ENCODE data around the gene CRYBG1. TPM values are rescaled to one million over a fixed set of nuclear protein-coding genes. Genes with fewer than 3 reads are reported as not detected.

Gene CRYBG1
- total and polyA plus RNA-seq, 2 of the 4 experiments (the other 2 are of a cell fraction): 0.38 to 1.1 TPM

GRCh38 chr6:106425382-106425781, 64.9 kb downstream of the CRYBG1 start:
- no peaks in the 10 kb centered on the region for H3K79me1 ChIP-seq (ENCODE audit: low read depth in 1 of 2, low read length in 2 of 2)
- no peak overlapping the region for H2AK9ac ChIP-seq (replicated peaks; ENCODE audit: low read depth, low read length, poor library complexity)
- H3K4me3 ChIP-seq (ENCODE audit: insufficient read depth, low read depth, low read length): no peak overlapping the region
- H2AFZ ChIP-seq (replicated peaks; ENCODE audit: low read length, poor library complexity): no peak overlapping the region
- BruUV-seq (replicated peaks): no TSS peak
- no peaks in the 10 kb centered on the region for H4K20me1 ChIP-seq (ENCODE audit: insufficient read depth, low read length)
- no peak overlapping the region for H4K8ac ChIP-seq (ENCODE audit: low read depth in 2 of 2, low read length in 2 of 2)
- intact Hi-C loops (cut with micrococcal nuclease) (no loop called here), in situ Hi-C loops (cut with MboI; ENCODE audit: low sequenced_read_pairs) (no loop called here), dilution Hi-C loops (cut with HindIII; ENCODE audit: low sequenced_read_pairs, unreplicated experiment) (loop anchor here (25.0 kb wide), 1 partner anchor 137 kb away; no protein-coding TSS in a partner anchor)
- no peak overlapping the region for H2BK5ac ChIP-seq (ENCODE audit: low read depth, low read length, poor library complexity, severe bottlenecking)
- H3K27me3 ChIP-seq (ENCODE audit: control insufficient read depth, insufficient read depth, low read length): peaks cover 14% of the 10 kb centered on the region
- DNase-seq: no peak
- H3K36me3 ChIP-seq (ENCODE audit: control insufficient read depth, insufficient read depth, low read length): no peaks in the 10 kb centered on the region
- no peaks in the 10 kb centered on the region for H3K9me3 ChIP-seq (ENCODE audit: control insufficient read depth, insufficient read depth, low read length)
- no peak overlapping the region for H3K27ac ChIP-seq (ENCODE audit: insufficient read depth, low read length)
- TF ChIP-seq RFX5 (IDR thresholded peaks at IDR 0.05; ENCODE audit: low read depth, low read length) (no peak), ELK1 (IDR thresholded peaks at IDR 0.05; ENCODE audit: borderline replicate concordance, low read depth, low read length) (no peak), SMC3 (IDR thresholded peaks at IDR 0.05; ENCODE audit: low read depth, low read length) (no peak), RAD21 (IDR thresholded peaks at IDR 0.05; ENCODE audit: low read length) (no peak), MAFK (IDR thresholded peaks at IDR 0.05; ENCODE audit: low read depth, low read length) (no peak), CTCF (conservative IDR thresholded peaks at IDR 0.05; ENCODE audit: low read depth, low read length) (no peak), USF2 (IDR thresholded peaks at IDR 0.05; ENCODE audit: low read depth, low read length) (no peak), MAZ (IDR thresholded peaks at IDR 0.05; ENCODE audit: borderline replicate concordance, low read depth, low read length) (no peak), POLR2A (IDR thresholded peaks at IDR 0.05; ENCODE audit: low read depth, low read length) (no peak), CHD1 (IDR thresholded peaks at IDR 0.05; ENCODE audit: low read depth, low read length) (no peak), MXI1 (IDR thresholded peaks at IDR 0.05; ENCODE audit: borderline replicate concordance, low read depth, low read length) (no peak), FOS (IDR thresholded peaks at IDR 0.05; ENCODE audit: low read depth, low read length) (no peak), RCOR1 (IDR thresholded peaks at IDR 0.05; ENCODE audit: insufficient replicate concordance, low read length) (no peak), BHLHE40 (IDR thresholded peaks at IDR 0.05; ENCODE audit: low read depth, low read length) (no peak), CEBPB (IDR thresholded peaks at IDR 0.05; ENCODE audit: low read depth, low read length) (no peak), NFE2L2 (IDR thresholded peaks at IDR 0.05; ENCODE audit: low read depth, low read length) (no peak)
- H3K18ac ChIP-seq (ENCODE audit: low read depth, low read length): no peak overlapping the region
- no peak overlapping the region for H3K23ac ChIP-seq (ENCODE audit: low read depth, low read length)
- no peaks in the 10 kb centered on the region for H3K9me1 ChIP-seq (ENCODE audit: insufficient read depth, low read length)
- no peak overlapping the region for H4K91ac ChIP-seq (ENCODE audit: insufficient read depth, low read depth, low read length)
- no peak overlapping the region for H2BK20ac ChIP-seq (ENCODE audit: low read depth, low read length)
- no peak overlapping the region for H3K14ac ChIP-seq (replicated peaks; ENCODE audit: low read depth, low read length)
- H3K4ac ChIP-seq (ENCODE audit: low read depth, low read length): no peak overlapping the region
- no peak overlapping the region for H3K4me2 ChIP-seq (ENCODE audit: low read depth, low read length)
- H2BK120ac ChIP-seq (ENCODE audit: low read depth, low read length): no peak overlapping the region
- H3K4me1 ChIP-seq (ENCODE audit: control insufficient read depth, insufficient read depth, low read length): no peaks in the 10 kb centered on the region
- ChIA-PET POLR2A (ENCODE audit: unreplicated experiment) (no interaction called here), CTCF (no interaction called here)
- no CpG with 5 or more reads among the region's 5 CpGs for WGBS, 2 experiments (ENCODE audit: extremely low coverage in 2 of 2, insufficient read length in 1 of 2)
- H2AK5ac ChIP-seq (ENCODE audit: low read depth, low read length): no peak overlapping the region
- H2BK15ac ChIP-seq (ENCODE audit: low read depth, low read length): no peak overlapping the region
- no peak for ATAC-seq (ENCODE audit: low read depth)
- no peak overlapping the region for H4K5ac ChIP-seq (ENCODE audit: low read depth, low read length)
- H3K9ac ChIP-seq (ENCODE audit: low read depth, low read length): no peak overlapping the region
- H3K56ac ChIP-seq (ENCODE audit: extremely low read depth, insufficient read depth, low read length): no peak overlapping the region

Data from IMR-90 (cell line).